Myocyte (in vitro differentiated cells): ENCODE results near the gene LCE1A. TPM values are rescaled to one million over a fixed set of nuclear protein-coding genes. Genes with fewer than 3 reads are reported as not detected.

ENCODE experiments used
- DNase-seq: peaks from one replicate; pipeline ENCODE4 v3.0.0-alpha.2; 2012; ENCODE audit warnings: low read depth
- total RNA-seq: library from RNA; depleted of rRNA; stranded (reverse); fragments of >200 nt; gene quantifications from 2 replicates; pipeline ENCODE4 v1.2.3, GENCODE V29; 2014

The LCE1A gene
- total RNA-seq, 1 donor from 2014 or later: not detected

GRCh38 chr1:152869808-152870419, 42.6 kb downstream of the LCE1A start:
- DNase-seq: peak; percentile 80

GRCh38 chr1:152870831-152871730, 43.8 kb downstream of the LCE1A start:
- DNase-seq: no peak

DNA sequence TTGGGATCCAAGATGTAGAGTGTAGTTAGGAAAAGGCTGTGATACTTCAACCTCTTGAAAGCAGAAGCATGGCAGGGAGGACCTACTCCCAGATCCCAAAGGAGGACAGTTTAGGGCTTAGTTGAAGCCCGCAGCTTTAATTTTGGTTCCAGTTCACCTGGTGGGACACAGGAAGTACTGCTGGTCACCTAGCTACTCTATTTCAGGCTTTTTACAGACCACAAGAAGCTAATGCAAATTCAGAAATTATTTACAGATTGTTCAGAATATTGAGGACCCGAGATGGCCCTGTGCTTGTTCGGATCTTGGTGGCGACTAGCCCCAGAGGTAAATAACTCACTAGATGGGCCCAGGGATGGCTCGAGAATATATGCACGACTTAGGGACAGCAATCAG, 44.5 kb downstream of the LCE1A start:
- DNase-seq: no peak

- no peak for DNase-seq
These were observed 46.2 kb downstream of the LCE1A start for GRCh38 chr1:152873495-152873894.

GRCh38 chr1:152876827-152877226, 49.6 kb downstream of the LCE1A start:
- no peak for DNase-seq

Other genes with a start within 250 kb of the LCE1A start
- not detected in 2 replicates for gene LCE3D, start 247.0 kb upstream of the LCE1A start, total RNA-seq
- not detected in 2 replicates for gene LCE3C, start 227.2 kb upstream of the LCE1A start, total RNA-seq
- not detected in 2 replicates for gene LCE3B, start 213.7 kb upstream of the LCE1A start, total RNA-seq
- gene LCE3A, start 204.4 kb upstream of the LCE1A start, total RNA-seq: not detected in 2 replicates
- not detected in 2 replicates for gene LCE2D, start 164.1 kb upstream of the LCE1A start, total RNA-seq
- gene LCE2C, start 152.2 kb upstream of the LCE1A start, total RNA-seq: not detected in 2 replicates
- gene LCE2B, start 141.3 kb upstream of the LCE1A start, total RNA-seq: not detected in 2 replicates
- gene LCE2A, start 129.1 kb upstream of the LCE1A start, total RNA-seq: not detected in 2 replicates
- not detected in 2 replicates for gene LCE4A, start 119.3 kb upstream of the LCE1A start, total RNA-seq
- gene KPRP, start 69.4 kb upstream of the LCE1A start, total RNA-seq: not detected in 2 replicates
- gene LCE1F, start 52.3 kb upstream of the LCE1A start, total RNA-seq: not detected in 2 replicates
- gene LCE1E, start 41.2 kb upstream of the LCE1A start, total RNA-seq: not detected in 2 replicates
- not detected in 2 replicates for gene LCE1D, start 30.8 kb upstream of the LCE1A start, total RNA-seq
- not detected in 2 replicates for gene LCE1C, start 20.8 kb upstream of the LCE1A start, total RNA-seq
- not detected in 2 replicates for gene LCE1B, start 15.5 kb upstream of the LCE1A start, total RNA-seq
- gene LCE6A, start 15.4 kb downstream of the LCE1A start, total RNA-seq: not detected in 2 replicates
- gene LCE7A, start 32.5 kb downstream of the LCE1A start, total RNA-seq: not detected in 2 replicates
- not detected in 2 replicates for gene SMCP, start 50.8 kb downstream of the LCE1A start, total RNA-seq
- gene IVL, start 81.1 kb downstream of the LCE1A start, total RNA-seq: not detected in 2 replicates
- gene SPRR5, start 119.7 kb downstream of the LCE1A start, total RNA-seq: not detected in 2 replicates
- not detected in 2 replicates for gene SPRR4, start 143.2 kb downstream of the LCE1A start, total RNA-seq
- gene SPRR1A, start 156.6 kb downstream of the LCE1A start, total RNA-seq: not detected in 2 replicates
- gene SPRR3, start 174.3 kb downstream of the LCE1A start, total RNA-seq: not detected in 2 replicates
- not detected in 2 replicates for gene SPRR1B, start 203.7 kb downstream of the LCE1A start, total RNA-seq
- gene SPRR2D, start 213.6 kb downstream of the LCE1A start, total RNA-seq: not detected in 2 replicates
- gene SPRR2A, start 230.0 kb downstream of the LCE1A start, total RNA-seq: not detected in 2 replicates
- not detected in 2 replicates for gene SPRR2B, start 244.1 kb downstream of the LCE1A start, total RNA-seq